Stimulated activated CD4-positive, alpha-beta T cell treated with anti-CD3 and anti-CD28 coated beads, Interleukin-4, amount 100 ng/mL, for 1 hour (primary cell): ENCODE data around the gene ABL1.

Experiments used
- DNase-seq: peaks from one replicate; pipeline ENCODE4 v3.0.0-alpha.2; 2020

Gene ABL1

GRCh38 chr9:130935648-130936271, 100.7 kb downstream of the ABL1 start:
- no peak for DNase-seq

GRCh38 chr9:130936285-130937117, 101.4 kb downstream of the ABL1 start:
- no peak for DNase-seq
